Fibroblast of upper back skin (primary cell): ENCODE results near the gene SLC1A3.

Experiments used
- DNase-seq: peaks from one replicate; pipeline ENCODE4 v3.0.0-alpha.2; 2013

SLC1A3 gene

DNA sequence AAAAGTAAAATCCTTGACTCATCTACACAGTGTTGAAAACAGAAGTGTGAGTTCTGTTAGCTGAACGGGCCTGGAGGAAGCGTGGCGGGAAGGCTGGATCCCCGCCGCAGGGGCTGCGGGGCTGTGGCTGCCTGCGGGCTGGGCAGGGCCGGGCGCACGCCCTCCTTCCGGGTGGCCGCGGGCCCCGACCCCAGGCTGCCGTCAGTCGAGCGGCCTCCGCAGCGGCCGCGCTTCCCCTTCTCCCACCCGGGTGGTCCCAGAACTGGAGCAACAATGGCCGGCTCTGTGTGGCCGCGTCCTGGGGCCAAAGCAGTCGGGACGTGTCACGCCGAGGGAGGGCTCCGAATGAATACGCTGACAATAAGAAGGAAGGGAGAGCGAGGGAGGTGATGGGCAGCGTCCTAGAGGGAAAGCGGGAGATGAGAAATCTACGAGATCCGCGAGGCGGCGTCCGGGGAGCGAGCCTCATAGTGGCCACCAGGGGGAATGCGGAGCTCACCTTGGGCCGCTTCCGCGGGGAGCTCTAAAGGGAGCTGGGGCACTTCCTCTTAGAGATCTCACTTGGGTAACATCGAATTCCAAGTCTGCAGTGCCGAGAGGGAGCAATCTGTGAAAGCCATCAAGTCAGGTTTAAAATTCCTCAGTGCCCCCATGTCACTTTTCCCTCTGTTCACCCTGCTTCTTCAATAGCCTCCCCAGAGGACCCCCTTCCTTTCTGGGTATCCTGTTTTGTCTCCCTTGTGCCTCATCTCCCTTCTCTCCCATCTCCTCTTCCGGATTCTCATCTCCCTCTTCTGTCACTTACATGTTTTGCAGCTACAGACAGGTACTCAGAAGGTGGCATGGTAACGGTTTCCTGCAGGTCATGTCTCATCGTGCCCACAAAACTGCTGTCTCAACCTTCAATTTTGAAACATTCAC is 83.9 kb downstream of the SLC1A3 start:
- peak; percentile 84 for DNase-seq

DNA sequence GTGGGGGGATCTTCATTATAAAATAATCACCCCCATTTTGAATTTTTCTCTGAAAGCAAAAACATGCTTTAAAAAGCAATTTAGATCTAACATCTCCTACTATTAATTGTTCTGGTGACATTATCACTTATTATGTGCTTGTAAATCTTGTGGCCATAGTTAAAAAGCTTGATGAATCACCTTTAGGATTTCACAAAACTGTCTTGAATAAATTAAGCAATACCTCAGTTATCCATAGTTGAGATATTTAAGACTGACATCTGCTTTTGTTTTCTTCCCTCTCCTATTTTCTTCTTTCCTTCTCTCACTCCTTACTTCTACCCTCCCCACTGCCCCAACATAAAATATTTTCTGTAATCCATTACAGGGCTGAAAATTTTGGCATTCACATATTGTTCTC is 84.8 kb downstream of the SLC1A3 start:
- peak; percentile 41 for DNase-seq

DNA sequence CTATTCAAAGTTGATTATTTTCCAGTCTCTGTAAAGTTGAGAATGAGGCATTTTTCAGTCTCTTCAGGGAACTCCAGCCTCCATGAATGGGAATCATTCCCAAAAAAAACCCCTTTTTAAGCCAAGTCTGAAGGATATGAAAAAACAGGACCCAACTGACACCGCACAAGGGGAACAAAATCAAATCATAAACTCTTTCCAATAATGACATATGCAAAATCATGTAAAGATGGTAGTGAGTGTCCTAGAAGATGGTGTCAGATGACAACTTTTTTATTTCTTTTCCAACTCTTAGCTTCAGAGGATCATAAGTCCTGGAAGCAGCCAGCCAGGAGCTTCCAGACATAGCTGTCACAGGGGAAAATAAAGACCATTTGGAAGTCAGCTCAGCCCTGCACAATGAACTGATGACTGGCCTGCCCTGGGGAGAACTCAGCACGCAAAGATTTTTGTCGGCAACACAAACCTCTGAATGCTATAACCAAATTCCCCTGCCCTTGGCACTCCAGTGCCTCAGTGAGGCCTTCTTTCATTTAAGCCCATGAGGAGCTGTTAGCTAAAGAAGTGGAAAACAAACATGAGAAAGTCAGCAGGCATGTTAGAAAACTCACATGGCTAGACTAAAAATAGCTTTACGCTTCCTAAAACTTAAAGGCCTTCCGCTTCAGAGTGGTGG is 85.4 kb downstream of the SLC1A3 start:
- DNase-seq = peak; percentile 86

DNA sequence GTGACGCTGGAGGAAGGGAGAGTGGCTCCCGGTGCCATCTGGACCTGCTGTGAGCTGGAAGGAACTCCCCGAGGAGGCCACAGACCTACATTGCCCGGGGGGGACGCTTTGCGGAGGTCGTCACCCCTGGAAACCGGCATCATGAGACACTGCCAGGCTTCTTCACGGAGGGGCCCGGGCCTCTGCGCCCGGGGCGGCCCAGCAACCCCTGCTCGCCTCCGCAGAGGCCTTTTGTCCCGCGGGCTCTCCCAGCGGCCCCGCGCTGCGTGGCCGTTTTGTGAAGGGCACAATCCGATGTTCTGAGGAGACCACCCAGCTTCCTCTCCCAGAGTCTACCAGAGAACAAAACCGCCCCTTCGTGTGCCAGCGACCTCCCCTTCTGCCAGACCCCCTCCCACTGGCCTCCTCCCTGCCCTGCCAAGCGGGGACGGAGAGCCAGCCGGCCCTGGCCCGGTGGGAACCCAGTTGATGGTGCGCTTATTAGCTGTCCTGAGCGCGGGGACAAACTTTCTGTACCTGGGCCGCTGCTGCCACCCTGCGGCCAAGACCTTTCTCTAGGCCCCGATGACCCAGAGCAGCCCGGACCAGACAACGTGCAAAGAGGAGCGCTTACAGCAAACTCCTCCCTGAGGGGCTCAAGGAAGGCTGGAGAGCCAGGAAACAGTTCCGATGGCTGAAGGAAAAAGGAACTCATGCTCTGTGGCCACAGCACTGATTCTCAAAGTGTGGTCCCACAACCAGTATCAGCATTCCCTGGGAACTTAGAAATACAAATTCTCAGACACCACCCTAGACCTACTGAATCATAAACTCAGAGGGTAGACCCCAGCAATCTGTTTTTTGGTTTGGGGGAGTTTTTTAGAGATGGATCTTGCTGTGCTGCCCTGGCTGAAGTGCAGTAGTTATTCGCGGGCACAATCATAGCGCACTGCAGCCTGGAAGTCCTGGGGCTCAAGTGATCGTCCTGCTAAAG is 86.7 kb downstream of the SLC1A3 start:
- DNase-seq = peak; percentile 78

DNA sequence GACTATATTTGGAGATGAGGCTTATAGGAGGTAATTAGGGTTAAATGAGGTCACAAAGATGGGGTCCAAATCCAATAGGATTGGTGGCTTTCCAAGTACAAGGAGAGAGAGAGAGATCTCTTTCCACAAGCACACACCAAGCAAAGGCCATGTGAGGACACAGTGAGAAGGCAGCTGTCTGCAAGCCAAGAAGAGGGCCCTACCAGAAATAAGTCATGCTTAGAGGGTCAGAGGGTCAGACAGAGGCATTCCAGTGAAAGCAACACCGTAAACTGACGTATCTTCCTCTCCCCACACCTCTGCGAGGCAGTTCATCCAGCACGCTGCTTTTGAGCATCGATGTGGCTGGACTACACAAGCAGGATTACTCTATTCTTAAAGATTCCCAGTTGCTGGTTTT is 87.9 kb downstream of the SLC1A3 start:
- DNase-seq = peak; percentile 58

DNA sequence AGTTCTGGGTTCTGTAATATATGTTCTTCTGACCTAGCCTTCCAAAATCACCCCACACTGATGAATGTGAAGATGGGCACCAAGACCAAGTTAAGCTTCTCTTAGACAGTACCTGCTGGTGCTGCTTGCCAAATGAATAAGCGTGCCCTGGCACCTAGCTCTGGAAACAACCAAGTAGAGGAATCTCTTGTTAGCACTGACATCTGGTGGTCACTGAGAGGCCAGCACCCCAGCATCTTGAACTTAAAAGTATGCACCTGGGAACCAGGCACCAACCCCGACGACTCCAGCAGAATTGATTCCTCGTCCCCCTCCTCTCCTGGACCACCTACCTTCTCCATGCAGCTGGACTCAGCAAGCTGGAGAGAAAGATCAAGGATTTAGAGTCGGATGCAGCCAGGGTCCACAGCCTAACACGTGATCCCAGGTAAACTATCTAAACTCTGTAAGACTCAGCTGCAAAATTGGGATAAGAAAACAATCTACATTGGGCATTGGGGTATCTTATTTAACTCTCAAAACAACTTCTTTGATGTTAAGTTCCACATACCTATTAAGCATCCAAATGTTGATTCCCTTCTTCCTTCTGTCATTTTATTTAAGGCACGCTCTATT is 89.8 kb downstream of the SLC1A3 start:
- peak; percentile 66 for DNase-seq

DNA sequence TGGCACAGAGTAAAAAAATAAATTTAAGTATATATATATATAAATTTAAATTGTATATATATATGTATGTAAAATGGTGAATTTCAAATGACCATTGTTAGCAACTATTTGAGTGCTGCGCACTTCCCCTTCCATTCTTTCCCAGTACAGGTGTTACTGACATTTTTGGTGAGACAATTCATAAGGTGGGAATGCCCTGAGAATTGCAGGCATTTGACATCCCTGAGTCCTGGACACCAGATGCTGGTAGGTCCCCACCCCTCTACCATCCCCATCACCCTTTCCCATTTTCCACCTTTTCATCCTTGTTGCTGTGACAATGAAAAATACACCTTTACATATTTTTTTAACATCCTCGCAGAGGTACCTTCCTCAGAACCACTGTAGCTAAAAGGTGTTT is 91.6 kb downstream of the SLC1A3 start:
- DNase-seq = no peak

DNA sequence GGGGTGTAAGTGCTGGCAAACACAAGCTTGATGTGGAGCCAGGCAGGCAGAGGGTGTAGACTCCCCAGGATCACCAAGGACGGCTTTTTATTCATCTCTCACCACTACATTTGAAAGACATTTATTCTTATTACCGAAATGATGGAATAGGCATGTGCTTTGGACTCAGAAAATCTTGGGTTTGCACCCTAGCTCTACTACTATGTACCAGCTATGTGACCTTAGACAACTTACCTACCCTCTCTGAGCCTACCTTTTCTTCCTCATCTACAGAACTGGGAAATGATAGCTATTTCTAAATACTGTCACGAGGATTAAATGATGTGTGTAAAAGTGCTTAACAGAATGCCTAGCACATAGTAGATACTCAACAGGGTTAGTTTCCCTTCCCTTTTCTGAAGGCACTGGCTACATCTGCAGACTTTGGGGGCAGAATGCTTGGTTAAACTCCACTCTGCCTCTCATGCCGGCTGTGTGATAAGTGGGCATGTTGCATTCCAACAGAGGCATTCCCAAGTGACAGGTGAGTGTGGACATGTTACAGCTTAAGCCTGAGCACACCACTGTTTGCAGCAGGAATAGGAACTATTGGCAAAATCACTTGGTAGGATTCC is 94.8 kb downstream of the SLC1A3 start:
- no peak for DNase-seq

DNA sequence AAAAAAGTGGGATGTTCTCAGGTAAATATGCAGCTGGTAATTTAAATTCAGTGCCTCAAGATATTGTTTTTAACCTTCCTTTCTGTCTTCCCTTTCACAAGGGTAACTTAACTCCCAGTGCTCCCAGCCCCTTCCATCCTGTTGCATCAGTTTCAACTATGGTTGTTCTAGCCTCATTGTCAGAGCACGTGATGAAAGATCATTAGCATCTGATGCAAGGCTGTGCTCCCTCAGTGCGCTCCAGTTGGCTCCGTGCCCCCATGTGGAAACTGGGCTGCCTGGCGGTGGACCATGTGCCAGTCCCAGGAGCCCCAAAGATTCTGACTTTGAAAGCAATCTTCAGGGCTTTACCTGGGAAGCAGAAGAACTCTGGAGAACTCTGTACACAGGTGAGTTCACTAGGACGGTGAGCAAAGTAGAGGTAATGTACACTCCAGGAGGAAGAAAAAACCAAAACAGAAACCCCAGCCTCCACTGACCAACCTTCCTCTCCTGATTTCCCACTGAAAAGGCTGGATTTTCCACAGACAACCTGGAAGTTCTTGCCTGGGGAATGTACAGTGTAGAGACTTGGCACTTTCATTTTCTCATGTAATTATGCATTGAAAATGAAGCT is 96.9 kb downstream of the SLC1A3 start:
- peak; percentile 52 for DNase-seq

DNA sequence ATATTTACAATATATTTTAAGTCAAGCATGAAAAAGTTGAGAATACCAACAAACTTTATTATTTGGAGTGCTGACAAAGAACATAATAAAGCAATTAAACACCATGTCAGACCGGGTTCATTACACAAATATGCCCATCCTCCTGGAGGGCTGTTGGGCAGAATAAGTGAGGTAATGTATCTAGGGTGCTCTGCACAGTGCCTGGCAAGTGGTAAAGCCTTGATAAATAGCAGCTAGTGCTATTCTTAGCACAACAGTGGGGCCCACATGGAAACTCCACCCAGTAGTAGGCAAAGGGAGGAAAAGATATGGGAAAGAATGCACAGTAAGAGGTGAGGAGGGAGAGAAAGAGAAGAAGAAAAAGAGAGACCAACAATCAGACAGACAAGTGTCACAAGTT is 97.7 kb downstream of the SLC1A3 start:
- DNase-seq = no peak

DNA sequence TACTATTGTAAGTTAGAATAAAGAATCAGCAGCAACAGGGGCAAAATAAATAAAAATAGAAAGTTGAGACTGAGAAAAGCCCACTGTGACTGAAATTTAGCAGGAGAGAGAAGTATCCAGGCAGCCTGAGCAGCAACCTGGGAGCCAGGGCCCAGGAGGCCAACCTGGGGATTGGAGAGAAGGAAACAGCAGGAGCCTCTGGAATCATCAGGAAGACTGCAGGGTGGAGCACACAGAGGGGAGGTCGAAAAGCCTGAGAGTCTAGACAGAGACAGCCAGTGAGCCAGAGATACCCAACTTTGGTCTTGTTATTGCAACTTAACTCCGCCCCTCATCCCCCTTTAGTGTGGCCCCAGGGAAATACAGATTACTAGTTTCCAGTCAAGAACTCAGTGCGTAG is 98.6 kb downstream of the SLC1A3 start:
- no peak for DNase-seq

DNA sequence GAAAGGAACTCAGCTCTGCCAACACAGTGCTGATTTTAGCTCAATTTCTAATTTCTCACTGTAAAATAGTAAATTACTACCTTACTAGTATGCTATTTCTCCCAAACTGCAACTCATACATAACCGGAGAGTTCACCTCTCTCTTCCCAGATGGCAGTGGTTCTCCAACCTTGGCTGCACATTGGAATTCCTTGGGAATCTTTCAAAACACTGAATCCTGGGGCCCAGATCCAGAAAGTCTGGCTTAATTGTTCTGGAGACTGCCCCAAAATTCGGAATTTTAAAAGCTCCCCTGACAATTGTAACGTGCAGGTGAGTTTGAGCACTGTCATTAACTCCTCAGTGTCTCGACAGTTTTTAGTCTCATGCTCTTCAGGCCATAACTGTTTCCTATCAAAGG is 100.3 kb downstream of the SLC1A3 start:
- no peak for DNase-seq

DNA sequence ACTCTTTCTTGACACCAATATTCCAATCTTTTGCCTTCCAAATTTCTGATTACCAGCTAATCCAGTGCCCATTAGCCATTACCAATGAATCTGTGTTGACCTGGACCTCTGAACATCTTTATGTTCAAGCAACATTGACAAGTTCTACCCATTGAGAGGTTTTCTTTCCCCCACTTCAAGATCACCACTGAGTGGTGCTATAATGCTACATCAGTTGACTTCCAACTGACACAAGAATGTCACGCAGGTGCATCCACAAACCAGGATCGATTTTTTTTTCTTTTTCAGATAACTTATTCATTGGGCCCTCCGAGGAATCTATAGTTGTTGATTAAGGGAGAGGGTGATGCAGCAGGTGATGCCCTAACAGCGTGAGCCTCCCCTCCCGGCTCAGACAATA is 102.6 kb downstream of the SLC1A3 start:
- DNase-seq = no peak

DNA sequence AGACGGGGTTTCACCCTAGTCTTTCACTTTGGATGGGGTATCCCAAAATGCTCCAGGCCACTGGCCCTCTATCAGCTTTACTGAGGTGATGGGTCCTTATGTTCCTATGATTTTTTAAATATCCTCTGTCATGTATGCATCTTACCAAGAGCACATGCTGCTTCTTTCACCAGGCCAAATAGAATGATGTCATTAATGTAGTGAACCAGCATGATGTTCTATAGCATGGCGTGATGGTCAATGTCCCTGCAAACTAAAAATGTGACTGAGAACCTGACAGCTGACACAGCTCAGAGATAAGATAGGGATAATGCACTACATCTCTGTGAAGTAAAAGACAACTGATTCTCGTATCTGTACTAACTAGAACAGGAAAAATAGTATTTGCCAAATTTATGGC is 103.6 kb downstream of the SLC1A3 start:
- no peak for DNase-seq

DNA sequence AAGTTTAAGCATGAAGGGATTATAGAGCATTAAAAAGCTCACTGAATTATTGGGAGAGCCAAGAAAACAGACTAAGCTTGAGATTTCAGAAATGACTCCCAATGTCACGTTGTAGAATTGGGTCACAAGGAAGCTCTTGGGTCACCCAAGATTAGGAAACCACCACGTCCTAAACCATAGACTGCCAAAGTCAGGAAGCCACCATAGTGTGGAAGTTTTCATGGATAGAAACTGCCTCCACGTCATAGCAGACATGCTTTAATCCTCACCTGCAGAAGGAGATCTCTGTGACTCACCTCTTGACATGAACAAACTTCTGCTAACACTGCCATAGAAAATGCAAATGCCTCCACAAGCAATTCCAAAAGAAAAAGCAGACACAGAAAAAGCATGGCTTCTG is 106.3 kb downstream of the SLC1A3 start:
- DNase-seq = no peak

DNA sequence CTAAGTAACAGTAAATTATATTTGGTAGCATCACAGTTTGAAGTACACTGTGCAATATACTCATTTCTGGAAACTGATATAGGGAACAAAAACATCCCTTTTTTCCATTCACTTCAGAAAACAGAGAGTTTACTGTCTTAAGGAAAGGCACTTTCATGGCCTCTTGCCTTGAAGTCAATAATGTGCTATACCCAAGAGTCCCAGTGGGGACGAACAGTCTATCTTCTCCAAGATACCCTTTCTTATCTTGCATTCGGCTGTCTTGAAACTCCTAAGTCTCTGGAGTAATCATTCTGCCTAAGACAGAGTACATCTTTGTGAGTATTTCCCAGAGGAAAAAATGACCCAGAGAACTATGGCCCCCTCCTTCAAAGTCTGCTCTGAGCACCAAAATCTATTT is 107.1 kb downstream of the SLC1A3 start:
- DNase-seq = no peak

DNA sequence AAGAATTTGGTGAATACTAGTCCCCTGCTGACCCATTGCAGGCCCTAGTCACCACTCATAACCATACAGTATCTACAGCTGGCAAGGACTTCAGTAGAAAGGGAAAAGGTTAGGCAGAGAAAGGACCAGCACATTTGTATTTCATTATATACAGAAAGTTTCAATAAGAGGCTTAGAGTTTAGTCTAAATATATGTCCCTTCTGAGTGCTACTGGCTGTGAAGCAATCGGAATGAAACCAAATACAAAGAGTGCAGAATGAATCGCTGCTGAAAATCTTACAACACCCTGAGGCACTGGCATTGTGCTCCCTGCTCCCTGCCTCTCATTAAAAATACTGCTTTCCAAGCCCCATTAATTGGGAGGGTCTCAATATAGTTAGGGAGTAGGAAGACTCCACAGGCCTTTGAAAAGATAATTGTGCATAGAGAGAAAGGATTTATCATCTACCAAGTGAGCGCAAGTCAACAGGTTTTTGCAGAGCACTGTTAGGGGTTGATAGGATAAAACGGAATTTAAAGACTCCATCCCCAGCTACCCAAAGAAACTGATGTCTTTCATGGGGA is 110.8 kb downstream of the SLC1A3 start:
- no peak for DNase-seq

DNA sequence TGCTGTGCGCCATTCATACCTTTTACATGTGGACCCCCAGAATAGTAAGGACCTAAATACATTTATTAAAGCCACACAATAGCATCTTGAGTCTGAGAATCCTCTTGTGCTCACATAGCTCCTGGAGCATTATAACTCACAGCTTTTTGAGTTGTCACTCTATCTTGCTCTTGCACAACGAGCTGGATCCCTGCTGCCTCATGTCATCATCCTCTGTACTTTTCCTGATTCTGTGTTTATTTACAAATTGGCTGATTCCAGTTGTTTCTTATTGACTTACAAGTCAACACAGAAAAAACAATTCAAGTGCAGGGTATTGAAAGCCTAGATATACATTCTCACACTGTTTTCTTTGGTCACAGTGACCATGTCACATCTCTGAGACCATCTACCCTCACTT is 112.9 kb downstream of the SLC1A3 start:
- DNase-seq = no peak

DNA sequence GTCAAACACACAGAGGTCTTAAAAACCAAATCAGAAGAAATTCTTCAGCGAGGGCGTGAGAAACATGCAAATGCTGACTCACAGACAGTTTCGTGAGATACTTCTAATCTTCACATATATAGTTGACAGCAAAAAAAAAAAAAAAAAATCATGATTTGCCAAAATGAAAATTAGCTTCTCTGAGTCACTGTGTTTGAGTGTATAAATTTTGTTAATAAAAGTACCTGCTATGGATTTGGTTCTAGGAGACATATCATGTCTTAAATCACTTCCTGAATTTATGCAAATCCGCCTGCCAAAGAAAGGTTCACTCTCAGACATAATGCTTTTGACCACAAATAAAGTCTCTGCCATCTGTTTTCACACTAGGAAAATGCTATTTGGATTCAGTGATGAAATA is 114.3 kb downstream of the SLC1A3 start:
- DNase-seq = no peak

DNA sequence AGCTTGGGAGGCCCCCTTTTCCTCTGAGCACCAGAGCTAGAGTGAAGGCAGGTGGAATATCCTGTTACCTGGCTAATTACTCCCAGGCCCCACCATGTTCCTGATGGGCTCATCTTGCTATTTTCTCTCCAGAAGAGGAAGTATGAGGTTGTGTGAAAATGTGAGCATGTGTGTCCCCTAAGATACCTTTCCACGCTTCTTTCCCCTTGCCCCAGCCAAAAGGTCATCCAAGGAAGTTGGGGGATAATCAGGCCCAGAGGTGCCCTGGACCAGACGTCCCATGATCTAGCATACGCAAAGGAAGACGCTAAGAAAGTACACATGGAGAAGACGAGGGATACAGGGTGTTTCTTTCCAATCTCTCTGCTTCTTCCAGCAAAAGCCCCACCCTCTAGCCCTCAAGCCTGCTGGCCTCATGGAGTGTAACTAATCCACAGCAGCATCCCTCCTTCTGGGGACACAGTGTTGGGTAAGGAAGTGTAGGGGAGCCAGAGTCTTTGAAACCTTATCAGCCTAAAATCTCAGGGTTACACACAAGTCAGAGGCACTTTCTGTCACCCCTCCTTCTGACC is 115.3 kb downstream of the SLC1A3 start:
- DNase-seq = no peak

DNA sequence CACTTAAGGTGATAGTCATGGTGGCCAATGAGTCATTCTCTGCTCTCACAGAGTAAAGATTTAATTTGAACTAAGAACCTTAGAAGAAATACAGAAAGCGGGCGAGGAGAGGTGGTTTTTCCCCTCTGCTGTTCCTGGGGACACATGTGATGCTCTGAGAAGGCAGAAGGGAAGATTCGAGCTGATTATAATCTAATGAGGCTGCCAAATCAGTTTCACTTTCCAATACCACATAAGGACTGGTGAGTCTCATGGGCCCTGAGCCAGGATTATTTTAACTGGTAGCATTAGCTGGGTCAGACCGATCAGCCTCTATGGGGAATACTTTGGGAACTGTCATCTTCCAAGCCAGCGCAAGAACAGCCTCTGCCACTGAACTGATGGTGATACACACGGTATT is 116.5 kb downstream of the SLC1A3 start:
- DNase-seq = no peak
